HL-60 (cell line): ENCODE data around the gene WDPCP.

Source experiments
- DNase-seq, 2 experiments: peaks; one replicate each; pipeline ENCODE4 v3.0.0-alpha.2; 2010 to 2020; ENCODE audit warnings: low read depth in 1 of 2, low spot score in 1 of 2
- H3K27ac ChIP-seq: fragments of 250-450 bp; sonication (Bioruptor Pico); replicated peaks from 2 replicates; pipeline ENCODE4 v1.5.1; 2020; ENCODE audit warnings: mild to moderate bottlenecking, moderate library complexity
- H3K27me3 ChIP-seq: fragments of 250-450 bp; sonication (Bioruptor Pico); 2 replicates; pipeline ENCODE4 v1.5.1; 2021; ENCODE audit warnings: mild to moderate bottlenecking, moderate library complexity; ENCODE audit not compliant: insufficient read depth, poor library complexity, severe bottlenecking
- H3K4me3 ChIP-seq: replicated peaks from 2 replicates; pipeline ENCODE4 v1.5.1; 2011; ENCODE audit warnings: mild to moderate bottlenecking, control low read depth, low read length; ENCODE audit not compliant: insufficient read depth
- CTCF ChIP-seq: IDR thresholded peaks from one replicate; pipeline ENCODE4 v1.5.1; 2011; ENCODE audit warnings: low read length, control low read depth, inconsistent platforms; ENCODE audit not compliant: insufficient read depth
- GABPA ChIP-seq: IDR thresholded peaks from 2 replicates; pipeline ENCODE4 v1.6.1; 2012; ENCODE audit warnings: low read depth
- POLR2AphosphoS5 ChIP-seq: IDR thresholded peaks from 2 replicates; pipeline ENCODE4 v1.6.1; 2012; ENCODE audit warnings: low read depth
- REST ChIP-seq: IDR thresholded peaks from 2 replicates; pipeline ENCODE4 v1.6.1; 2012; ENCODE audit warnings: low read depth; ENCODE audit not compliant: insufficient replicate concordance
- SPI1 ChIP-seq: IDR thresholded peaks from 2 replicates; pipeline ENCODE4 v1.6.1; 2012; ENCODE audit warnings: low read depth, mild to moderate bottlenecking, borderline replicate concordance

The WDPCP gene

GRCh38 chr2:63494968-63495367, 93.3 kb downstream of the WDPCP start:
- no peak overlapping the region for H3K27ac ChIP-seq
- H3K27me3 ChIP-seq, result no peaks in the 10 kb centered on the region
- no peak for DNase-seq
- no peak overlapping the region for H3K4me3 ChIP-seq
- TF ChIP-seq CTCF (no peak), POLR2AphosphoS5 (no peak), SPI1 (no peak), REST (no peak)

GRCh38 chr2:63494100-63494499, 94.2 kb downstream of the WDPCP start:
- no peak for DNase-seq
- no peaks in the 10 kb centered on the region for H3K27me3 ChIP-seq
- TF ChIP-seq GABPA, result no peak
- TF ChIP-seq REST, result no peak
- TF ChIP-seq SPI1, result no peak
- no peak for TF ChIP-seq CTCF
- TF ChIP-seq POLR2AphosphoS5, result no peak
- H3K27ac ChIP-seq, result no peak overlapping the region
- no peak overlapping the region for H3K4me3 ChIP-seq

- Histone ChIP-seq H3K4me3 (no peak overlapping the region), H3K27me3 (no peaks in the 10 kb centered on the region), H3K27ac (no peak overlapping the region)
- peak in 1 of 2 experiments; percentile 31 for DNase-seq
- TF ChIP-seq SPI1 (no peak), GABPA (no peak), CTCF (peak; percentile 13), POLR2AphosphoS5 (no peak), REST (no peak)
Observed at GRCh38 chr2:63488118-63488713, 100.1 kb downstream of the WDPCP start.
